Transverse colon (tissue), 3 donors: ENCODE data around the gene NHLH1.

Experiments used
- EP300 ChIP-seq: sonication (generic); formaldehyde crosslinking; IDR thresholded peaks from one replicate; pipeline ENCODE4 v1.6.1; 2017; ENCODE audit warnings: antibody characterized with exemption, low read depth
- TF ChIP-seq, protein P1 (sequence below), 5 experiments: fragments of 200-600 bp in 3 of 5; fragments of 450-650 bp in 2 of 5; sonication (generic) in 3 of 5; IDR thresholded peaks; 1 replicate in 2 of 5; 2 replicates in 3 of 5; pipeline ENCODE4 v1.5.1; 2016 to 2017; ENCODE audit warnings: antibody characterized with exemption in 5 of 5, inconsistent platforms in 3 of 5, mild to moderate bottlenecking in 2 of 5, moderate library complexity in 1 of 5

DNA sequence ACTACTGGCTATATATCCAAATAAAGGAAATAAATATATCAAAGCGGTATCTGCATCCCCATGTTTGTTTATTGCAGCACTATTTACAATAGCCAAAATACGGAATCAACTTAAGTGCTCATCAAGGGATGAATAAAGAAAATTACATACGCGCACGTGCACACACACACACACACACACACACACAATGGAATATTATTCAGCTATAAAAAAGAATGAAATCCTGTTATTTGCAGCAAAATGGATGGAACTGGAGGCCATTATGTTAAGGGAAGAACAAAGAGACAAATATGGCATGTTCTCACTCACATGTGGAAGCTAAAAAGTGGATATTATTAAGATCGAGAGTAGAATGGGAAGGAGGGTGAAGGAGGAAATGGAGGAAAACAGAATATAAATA is 44.0 kb upstream of the NHLH1 start:
- no peak for TF ChIP-seq EP300
- TF ChIP-seq, protein P1, sequence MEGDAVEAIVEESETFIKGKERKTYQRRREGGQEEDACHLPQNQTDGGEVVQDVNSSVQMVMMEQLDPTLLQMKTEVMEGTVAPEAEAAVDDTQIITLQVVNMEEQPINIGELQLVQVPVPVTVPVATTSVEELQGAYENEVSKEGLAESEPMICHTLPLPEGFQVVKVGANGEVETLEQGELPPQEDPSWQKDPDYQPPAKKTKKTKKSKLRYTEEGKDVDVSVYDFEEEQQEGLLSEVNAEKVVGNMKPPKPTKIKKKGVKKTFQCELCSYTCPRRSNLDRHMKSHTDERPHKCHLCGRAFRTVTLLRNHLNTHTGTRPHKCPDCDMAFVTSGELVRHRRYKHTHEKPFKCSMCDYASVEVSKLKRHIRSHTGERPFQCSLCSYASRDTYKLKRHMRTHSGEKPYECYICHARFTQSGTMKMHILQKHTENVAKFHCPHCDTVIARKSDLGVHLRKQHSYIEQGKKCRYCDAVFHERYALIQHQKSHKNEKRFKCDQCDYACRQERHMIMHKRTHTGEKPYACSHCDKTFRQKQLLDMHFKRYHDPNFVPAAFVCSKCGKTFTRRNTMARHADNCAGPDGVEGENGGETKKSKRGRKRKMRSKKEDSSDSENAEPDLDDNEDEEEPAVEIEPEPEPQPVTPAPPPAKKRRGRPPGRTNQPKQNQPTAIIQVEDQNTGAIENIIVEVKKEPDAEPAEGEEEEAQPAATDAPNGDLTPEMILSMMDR (IDR thresholded peaks at IDR 0.05), result no peak
